NB4 (cell line): ENCODE measurements around the gene USP6NL.

ENCODE experiments used
- MYC ChIP-seq: IDR thresholded peaks from 2 replicates; pipeline ENCODE4 v1.6.1; 2011; ENCODE audit warnings: low read depth, low read length
- POLR2A ChIP-seq: IDR thresholded peaks from 2 replicates; pipeline ENCODE4 v1.6.1; 2011; ENCODE audit warnings: mild to moderate bottlenecking; ENCODE audit not compliant: insufficient read length; ENCODE audit errors: extremely low read depth
- TF ChIP-seq, protein P1 (sequence below): IDR thresholded peaks from one replicate; pipeline ENCODE4 v1.5.1; 2012; ENCODE audit warnings: low read depth, low read length
- TF ChIP-seq, protein P2 (sequence below): IDR thresholded peaks from 2 replicates; pipeline ENCODE4 v1.6.1; 2011; ENCODE audit warnings: low read depth, low read length

DNA sequence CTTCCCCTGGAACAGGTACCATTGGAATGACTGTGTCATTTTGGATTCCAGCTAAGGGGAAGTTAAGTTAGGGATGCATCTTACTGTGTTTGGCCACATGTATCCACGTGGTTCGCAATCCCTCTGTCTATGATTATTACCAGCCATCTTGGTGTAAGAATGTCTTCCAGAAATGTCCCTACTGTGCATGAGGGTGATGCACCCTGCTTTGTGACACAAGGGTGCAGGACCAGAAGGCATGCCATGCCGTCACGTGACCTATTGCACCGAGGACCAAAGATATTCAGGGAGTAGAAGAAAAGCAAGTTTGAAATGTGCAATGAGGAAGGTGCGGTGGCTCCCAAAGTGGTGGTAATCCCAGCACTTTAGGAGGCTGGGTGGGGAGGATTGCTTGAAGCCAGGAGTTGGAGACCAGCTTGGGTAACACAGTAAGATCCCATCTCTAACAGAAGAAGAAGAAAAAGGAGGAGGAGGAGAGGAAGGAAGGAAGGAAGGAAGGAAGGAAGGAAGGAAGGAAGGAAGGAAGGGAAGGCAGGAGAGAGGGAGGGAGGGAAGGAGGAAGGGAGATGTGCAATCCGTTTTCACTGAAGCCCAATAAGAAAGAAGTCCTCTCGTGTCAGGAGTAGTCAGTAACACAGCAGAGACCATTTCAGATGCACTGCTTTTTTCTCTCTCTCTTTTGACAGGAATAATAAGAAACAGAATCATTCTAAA lies 42.5 kb upstream of the USP6NL start:
- TF ChIP-seq, protein P1, sequence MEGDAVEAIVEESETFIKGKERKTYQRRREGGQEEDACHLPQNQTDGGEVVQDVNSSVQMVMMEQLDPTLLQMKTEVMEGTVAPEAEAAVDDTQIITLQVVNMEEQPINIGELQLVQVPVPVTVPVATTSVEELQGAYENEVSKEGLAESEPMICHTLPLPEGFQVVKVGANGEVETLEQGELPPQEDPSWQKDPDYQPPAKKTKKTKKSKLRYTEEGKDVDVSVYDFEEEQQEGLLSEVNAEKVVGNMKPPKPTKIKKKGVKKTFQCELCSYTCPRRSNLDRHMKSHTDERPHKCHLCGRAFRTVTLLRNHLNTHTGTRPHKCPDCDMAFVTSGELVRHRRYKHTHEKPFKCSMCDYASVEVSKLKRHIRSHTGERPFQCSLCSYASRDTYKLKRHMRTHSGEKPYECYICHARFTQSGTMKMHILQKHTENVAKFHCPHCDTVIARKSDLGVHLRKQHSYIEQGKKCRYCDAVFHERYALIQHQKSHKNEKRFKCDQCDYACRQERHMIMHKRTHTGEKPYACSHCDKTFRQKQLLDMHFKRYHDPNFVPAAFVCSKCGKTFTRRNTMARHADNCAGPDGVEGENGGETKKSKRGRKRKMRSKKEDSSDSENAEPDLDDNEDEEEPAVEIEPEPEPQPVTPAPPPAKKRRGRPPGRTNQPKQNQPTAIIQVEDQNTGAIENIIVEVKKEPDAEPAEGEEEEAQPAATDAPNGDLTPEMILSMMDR: no peak
- TF ChIP-seq POLR2A: no peak
- no peak for TF ChIP-seq MYC
- TF ChIP-seq, protein P2, sequence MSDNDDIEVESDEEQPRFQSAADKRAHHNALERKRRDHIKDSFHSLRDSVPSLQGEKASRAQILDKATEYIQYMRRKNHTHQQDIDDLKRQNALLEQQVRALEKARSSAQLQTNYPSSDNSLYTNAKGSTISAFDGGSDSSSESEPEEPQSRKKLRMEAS: no peak
